Measurements from ENCODE around the gene FGG.

The FGG gene

DNA sequence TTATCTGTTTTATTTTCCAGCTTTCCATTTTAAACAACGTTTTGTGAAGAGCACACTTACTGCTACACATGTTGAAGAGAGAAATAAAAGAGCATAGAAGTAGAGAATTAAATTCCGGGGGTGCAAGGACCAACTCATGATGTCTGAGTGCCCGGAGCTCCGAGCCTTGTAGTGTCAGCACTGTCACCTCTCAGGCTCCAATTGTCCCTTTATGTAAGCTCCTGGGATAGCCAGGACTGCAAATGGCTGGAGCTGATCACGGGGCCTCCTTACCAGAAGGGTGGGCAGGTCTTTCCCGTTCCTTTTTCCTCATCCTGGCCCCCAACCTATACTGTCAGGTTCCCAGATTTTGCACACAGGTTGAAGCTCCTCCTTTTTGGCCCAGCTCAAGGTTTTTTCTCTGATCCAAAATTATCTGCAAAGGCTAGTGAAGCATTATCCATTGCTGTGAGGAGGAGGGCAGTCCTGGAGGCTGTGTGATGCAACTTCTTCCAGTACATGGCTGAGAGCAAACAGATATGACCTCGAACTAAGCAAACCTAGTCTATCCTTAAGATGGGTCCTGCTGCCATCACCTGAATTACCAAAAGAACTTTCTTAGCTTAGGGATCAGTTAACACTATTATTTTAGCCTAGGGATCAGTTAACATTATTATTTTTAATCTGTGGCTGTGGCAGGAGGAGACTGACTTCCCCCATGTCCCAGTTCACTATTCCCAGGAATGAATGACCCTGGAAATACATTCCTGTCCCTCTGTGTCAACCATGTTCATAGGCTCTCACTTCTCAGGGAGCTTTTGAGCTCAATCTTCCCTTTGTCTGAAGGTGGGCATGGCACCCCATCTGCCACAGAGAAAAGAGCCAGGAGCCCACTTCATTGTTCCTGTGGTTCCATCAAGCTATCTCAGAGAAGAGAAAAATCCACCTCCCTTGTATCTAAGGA, at the start of gene FGG:
FGG (minus strand) TSS at position 185 of the 943 bp plus-strand sequence; CDS start at position 138, 47 bp downstream.
- DNase-seq: no peak

DNA sequence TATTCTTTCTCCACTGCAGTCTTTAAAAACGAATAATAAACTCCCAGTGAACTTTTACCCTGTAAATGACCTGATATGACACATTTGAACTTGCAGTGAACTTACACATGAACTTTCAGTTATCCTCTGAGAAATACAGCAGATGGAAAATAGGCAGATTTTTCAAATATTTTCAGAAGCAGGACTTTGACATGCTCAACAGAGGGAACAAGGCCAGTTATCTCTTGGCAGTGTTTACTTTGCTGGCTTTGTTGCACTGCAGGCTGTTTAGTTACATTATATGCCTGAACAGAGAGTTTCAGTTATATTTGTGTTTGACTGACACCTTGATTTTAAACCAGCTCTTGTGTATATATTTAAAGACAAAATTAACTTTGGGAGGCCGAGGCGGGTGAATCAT, 47.6 kb upstream of the FGG start:
- no peak for DNase-seq

DNA sequence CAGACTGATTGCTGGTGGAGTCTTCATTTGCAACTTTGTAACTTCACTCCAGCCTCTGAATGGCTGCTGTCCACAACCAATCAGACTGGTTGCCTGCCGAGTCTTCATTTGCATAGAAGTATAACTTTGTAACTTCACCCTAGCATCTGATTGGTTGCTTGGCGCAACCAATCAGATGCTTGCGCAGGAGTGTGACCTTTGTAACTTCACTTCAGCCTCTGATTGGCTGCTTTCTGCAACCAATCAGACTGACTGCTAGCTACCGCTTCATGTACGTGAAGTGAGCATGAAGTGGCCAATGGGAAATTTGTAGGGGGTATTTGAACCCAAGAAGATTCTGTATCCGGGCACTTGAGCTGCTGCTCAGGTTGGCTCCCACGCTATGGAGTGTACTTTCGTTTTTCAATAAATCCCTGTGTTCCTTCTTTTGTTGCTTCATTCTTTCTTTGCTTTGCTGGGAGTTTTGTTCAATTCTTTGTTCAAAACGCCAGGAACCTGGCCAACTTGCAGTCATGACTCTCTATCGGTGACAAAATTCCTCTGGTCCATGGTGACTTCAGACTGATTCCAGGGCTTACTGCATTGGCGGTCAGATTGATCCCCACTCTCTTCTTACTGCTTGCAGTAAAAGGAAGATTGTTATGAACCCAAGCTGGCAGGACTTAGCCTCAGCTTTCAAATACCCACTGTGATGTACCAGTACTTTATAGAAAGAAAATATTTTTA, 46.4 kb upstream of the FGG start:
- DNase-seq: no peak

DNA sequence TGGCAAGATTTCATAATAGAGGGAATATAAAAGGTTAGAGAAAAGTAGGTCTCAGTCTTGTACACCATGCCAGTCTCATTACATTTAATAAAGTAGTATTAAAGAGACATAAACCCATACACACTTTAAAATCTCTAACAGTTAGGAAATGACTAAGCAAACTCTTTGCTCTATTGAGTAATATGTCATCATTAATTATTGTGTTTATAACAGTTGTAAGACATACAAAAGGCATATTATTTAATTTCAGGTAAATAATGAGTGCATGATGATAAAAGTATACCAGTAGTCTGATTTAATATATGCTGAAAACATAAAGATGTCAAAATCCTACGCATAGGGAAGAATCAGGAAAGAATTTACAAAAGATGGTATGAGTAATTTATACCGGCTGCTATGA, 31.0 kb upstream of the FGG start:
- no peak for DNase-seq

DNA sequence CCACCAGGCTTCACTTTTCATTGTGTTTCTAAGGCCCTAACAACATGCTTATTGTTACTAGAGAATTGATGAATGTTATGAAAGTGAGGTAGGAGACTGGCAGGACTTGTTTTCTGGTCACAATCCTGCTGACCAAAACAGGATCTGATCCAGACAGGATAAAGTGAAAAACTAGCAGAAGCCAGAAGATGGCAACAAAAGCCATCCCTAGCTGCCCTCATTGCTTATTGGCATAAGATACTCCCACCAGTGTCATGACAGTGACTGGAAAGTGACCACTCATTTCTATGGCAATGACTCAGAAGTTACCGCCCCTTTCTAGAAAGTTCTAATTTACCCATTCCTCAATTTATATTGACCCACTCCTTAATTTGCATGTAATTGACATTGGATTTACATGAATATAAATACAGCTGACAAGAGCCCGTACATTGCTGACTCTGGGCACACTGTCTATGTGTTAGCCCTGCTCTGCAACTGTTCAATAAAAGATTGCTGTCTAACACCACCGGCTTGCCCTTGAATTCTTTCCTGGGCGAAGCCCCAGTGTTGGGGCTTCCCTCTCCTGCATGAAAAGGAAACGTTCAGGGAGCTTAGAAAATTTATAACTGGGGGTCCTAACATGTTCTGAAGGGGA, 30.0 kb upstream of the FGG start:
- no peak for DNase-seq

DNA sequence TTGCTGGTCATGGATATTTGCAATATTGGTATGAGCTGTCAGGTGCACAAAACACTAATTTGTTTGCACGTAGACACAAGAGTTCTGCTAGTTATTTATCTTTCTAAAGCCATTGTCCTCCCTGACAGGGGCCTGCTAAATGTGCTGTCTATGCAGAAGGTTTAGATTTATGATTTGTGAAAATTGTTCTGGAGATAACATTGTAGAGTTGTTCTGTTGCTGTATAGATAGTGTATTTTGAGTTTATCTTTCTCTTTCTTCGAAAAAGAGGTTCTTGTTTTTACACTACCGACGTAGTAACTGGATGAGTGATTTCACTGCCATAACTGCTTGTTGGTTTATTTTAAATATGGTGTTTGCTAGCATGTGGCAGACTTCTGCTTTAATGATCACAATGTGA, 28.5 kb upstream of the FGG start:
- no peak for DNase-seq

DNA sequence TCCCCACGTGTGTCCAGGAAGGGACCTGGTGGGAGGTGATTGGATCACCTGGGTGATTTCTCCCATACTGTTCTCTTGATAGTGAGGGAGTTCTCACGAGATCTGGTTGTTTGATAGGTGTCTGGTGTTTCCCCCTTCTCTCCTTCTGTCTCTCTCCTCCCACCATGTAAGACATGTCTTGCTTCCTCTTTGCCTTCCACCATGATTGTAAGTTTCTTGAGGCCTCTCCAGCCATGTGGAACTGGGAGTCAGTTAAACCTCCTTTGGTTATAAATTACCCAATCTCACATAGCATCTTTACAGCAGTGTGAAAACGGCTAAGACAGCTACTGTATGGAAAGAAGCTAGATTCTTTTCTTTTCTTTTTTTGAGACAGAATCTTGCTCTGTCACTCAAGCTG, 21.6 kb upstream of the FGG start:
- DNase-seq: no peak

DNA sequence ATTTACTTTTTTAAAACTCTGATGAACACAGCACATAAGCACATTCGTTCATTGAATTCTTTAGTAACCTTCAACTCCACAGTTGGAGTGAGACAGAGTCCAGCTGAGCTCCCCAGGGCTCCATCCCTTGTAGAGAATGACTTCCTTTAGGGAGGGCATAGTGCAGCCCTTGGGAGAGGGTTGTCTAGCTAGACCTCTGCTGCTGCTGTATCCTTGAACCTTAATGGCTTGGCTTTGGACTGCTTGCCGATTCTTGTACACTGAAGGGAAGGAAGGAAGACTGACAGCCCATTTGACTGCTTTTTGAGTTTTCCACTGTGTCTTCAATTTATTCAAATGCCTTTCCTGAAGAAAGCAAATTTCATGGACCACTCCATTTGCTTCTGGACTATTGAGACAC, 19.4 kb upstream of the FGG start:
- no peak for DNase-seq

DNA sequence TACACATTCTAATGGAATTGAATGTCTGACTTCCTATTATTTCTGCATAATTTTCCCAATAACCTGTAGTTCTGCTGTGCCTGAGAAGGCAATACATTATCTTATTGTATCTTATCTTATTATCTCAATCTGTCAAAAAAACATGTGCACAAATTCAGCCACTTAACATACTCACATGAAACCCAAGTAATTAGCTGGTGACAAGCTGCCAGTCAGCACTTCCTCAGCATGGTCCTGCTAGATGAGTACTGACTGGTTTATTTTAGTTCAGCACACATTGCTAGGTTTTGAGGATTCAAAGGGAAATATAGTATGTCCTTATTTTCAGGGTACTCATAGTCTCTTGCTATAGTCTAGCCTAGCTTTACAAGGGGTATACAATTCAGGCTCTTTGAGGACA, 17.9 kb upstream of the FGG start:
- DNase-seq: no peak

DNA sequence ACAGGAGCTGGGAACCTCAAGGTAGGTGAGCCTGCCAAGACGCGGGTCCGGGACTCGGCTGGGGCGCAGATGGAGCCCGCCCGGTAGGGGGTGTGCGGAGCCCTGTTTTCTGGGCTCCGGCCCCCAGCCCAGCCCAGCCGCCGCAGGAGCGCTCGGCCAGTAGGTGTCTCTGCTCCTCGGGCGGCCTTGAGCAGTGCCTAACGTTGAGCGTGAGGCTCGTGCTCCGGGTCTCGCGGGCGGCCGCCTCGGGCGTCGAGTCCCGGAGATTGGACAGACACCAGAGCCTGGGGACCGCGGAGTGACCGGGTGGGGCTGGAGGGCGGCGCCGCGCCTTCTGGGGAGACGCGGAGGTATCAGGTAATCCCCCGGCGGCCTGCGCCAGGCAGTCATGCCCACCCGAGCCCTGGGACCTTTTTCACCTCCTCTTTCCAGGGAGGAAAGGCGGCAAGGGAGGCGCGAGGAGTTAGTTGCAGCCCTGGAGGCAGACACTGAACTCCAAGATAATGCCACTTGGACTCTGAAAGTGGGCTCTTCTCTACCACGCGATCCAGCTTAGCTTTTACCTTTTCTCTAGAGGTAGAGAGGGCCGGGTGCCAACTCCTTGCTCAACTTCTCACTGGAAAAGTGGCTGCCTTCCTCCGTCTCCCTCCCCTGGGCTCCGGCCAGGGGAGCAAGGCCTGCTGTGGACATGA, 14.5 kb upstream of the FGG start:
- DNase-seq: peak; percentile 6

DNA sequence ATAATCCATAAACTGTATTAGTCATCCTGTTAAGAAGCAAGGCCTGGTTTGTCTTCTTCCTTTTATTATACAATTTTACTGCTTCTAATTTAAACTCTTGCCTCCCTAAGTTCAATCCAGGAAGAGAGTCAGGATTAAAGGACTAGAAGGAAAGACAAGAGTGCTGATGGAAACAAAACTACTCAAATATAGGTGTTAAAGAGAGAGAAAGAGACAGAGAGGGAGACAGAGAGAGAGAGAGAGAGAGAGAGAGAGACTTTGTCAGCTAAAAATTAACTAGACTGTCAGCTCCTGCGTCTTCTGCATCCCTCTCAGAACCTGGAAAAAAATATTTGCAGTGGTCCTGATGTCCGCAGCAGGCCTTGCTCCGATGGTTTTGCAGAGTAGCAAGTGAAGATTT, 13.5 kb upstream of the FGG start:
- DNase-seq: no peak

DNA sequence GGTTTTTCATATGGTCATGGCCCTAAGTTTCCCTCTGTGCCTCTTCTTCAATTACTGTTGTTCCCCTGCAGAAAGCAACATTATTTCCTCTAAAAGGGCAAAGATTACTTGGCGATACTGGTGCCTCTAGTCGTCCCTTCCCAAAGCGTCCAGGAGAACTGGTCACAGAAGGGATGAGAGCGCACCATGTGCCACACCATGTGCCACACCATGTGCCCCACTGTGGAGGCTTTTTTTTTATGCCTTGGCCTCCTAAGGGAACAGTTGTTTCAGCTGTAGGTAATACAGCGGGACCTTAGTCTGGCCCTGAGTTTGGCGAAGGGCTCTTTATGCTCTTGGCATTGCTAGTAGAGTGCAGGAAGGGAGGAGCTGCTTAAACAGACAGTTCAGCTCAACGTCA, 11.5 kb upstream of the FGG start:
- no peak for DNase-seq

DNA sequence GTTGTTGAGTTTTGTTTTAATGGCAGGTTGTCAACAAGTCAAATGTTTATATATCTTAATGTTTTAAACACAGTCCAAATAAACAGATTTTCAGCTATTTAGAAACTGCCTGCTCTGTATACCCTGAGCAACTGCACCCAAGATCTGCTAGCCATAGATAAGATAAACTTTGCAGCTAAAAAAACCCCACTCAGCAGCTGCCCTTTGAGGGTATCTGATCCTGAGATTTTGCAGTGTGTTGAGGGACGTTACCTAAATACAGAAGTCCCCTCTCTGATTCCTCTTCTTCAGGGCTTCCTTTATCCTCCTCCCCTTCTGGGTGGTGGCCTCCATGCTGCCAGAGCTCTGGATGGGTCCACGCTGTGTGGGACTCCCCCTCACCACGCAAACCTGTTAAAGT, 11.0 kb upstream of the FGG start:
- DNase-seq: no peak

DNA sequence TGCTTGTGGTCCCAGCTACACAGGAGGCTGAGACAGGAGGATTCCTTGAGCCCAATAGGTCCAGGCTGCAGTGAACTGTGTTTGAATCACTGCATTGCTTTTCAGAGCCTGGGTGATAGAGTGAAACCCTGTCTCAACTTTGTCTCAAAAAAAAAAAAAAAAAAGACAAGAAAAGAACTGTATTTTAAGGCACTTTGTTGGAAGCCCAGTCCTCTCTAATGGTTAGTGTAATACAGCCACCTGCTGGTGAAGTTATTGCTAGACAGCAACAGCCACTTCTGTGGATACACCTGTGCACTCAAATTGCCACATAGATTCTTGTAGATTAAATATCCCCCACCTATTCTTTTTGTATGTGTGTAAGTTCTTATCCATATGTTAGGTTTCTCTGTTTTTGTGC, 10.1 kb upstream of the FGG start:
- no peak for DNase-seq

DNA sequence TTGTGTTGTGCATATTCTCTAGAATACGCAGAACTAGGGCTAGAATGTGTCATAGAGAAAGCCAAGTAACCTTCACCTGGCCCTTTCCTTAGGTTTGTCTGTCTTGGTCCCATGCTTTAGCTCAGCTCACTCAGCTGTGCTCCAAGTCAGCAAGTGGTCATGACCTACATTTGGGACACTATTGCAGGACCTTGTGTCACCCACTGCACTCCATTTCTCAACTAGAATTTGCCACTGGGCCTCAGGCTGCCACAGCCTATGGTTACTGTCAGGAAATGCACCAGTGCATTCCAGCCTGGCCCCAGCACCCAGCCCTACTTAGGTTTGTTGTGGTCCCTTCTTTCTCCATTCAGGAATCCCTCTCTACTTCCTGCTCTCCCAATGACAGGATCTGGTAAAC, 7.7 kb upstream of the FGG start:
- DNase-seq: no peak

DNA sequence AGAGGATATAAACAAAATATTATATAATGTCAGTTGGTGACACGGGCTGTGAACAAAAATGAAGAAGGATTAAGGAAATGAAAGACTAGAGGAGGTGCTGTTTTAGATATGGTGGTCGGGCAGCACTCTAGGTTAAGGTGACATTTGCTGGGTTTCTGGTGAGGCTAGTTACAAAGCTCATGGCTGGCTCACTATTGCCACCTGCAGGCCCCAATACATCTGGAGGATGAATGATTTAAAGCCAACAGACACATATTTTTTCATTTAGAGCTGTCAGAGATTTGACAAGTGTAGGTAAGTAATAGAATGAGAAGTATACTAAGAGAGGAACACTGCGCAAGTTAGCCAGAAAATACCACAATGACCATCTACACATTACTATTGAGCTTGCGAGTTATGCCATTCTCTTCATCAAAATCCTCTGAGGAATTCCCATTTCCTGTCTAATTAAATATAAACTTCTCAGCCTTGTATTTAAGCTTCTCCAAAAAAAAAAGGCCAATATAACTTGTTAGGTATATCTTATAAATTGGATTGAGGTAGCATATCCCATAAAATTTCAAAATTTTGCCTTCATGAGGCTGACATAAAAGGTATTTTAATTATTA, 6.4 kb upstream of the FGG start:
- no peak for DNase-seq

DNA sequence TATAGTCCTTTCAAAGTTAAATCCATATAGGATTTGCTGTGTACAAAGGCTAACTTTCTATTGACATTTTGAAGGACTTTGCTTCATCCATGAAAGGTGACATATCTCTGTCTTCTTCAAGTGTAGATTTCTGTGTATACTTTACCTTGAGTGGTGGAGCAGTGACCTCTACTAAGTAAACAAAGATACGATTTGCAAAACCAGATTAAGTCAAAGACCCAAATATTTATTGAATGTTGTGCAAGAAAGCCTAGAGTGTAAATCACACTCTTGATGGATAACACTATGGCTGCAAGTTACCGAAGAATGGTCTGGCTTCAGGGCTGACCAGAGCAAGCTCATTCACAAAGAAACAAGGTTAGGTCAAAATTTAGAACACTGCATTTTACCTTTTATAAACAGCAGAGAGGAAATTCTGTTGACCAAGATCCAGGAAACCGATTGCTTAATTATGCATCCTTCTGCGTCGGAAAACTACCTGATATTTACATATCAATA, 5.4 kb upstream of the FGG start:
- DNase-seq: no peak

DNA sequence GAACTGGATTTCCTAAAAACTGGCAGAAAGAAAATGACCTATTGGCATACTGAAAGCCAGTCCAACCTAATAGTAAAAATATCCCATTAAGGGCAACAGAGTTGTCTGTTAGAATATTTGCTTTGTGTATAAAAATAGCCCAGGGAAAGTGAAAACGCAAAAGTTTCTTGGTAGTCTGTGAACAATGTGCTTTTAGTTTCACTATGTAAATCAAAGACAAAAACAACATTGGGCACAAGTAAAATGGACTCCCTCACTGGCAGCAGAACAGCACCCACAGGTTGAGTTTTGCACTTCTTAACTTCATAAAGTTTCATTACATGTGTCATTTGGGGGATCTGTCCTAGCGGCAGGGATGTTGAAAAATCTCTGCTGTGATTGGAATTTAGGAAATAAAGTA, 4.3 kb upstream of the FGG start:
- DNase-seq: no peak

DNA sequence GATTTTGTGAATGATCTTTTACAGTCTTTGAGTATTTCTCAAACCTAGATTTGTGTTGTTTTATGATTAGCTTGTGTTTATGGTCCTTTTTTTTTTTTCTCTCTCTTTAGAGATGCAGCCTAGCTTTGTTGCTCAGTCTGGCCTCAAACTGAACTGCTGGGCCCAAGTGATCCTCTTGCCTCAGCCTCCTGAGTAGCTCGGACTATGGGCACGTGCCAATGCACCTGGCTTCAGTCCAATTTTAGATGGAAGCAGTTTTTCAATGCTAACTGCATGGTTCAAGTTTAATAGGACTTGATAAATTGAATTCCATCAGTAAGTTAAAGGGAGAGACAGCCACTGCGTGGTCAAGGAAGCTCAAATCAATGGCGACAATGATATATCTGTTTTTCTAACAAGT, 3.8 kb upstream of the FGG start:
- DNase-seq: no peak

DNA sequence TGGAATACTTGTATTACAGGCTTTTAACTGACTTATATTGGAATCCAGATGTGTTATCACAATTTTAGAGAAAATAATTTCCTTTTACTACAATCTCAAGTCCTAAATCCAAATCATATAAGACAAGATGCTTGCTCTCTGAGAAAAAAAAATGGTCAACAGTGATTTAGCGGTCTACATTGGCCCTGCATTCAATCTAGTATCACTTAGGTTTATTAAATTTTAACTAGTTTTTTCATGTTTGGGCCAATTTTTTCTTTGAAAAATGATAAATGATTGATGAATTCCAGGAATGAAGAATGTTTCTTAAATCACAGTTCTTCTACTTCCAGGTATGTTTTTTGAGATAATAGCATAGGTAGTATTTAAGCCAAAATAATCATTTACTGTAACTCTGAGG, 2.8 kb upstream of the FGG start:
- DNase-seq: no peak

DNA sequence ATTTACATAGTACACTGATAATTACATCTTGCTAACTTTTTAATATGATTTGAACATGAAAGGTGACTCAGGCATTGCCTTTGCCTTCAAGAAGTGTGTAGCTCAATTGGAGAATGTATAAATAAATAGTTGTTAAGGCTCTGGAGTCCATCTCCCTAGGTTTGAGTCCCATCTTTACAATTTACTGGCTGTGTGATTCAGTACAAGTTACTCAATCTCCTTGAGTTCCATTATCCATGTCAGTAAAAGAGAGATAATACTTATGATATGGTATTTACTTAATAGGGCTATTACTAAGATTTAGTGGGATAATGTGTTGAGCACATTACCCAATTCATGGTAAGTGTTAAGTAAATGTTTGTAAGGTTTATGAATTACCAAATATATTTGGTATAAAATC, 1.9 kb upstream of the FGG start:
- no peak for DNase-seq

DNA sequence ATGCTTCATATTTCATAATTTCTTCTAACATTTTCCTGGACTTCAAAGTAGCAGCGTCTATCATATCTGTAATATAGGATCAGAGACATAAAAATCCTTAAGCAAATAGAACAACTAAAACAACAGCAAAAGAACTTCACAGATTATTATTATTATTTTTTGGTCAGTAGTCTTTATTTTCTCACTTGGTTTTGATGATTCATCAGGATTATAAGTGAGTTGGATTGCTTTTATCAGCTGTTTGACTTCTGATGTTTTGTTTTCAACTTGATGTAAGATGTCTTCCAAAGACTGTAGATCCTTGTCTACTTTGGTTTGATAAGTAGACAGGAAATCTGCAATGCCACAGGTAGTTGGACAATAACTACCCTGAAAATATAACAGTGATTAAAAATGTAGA, 623 bp downstream of the FGG start:
- DNase-seq: no peak

DNA sequence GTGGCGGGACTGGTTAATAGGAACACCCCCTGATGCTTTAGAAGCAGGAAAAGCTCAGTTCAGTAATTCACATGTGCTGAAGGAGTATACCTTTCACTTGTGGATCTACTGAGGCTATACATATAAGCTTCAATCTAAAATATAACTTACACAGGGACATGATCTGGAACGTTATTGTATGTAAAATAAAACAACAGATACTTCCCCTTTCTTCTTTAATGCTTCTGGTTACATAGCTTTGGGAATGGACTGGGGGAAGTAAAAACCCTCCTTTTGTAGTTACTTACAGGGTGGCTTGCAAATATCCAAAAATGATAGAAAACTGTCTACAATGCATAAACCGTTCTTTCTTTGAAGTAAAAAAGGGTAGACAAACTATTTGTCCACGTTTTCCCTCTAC, 1.9 kb downstream of the FGG start:
- no peak for DNase-seq
